Activated CD8-positive, alpha-beta T cell treated with anti-CD3 and anti-CD28 coated beads, Interleukin-2, amount 10 ng/mL, durations not matched to agents 7 days and 5 days (primary cell): Measurements from ENCODE around the gene DGKI. TPM values are rescaled to one million over a fixed set of nuclear protein-coding genes. Genes with fewer than 3 reads are reported as not detected.

Experiments used
- ATAC-seq: fragments of 150-1000 bp; cut with Tn5 transposase; one replicate; pipeline ENCODE4 v1.10.0; 2021; ENCODE audit warnings: moderate library complexity
- CTCF ChIA-PET: fragments of 350-600 bp; sonication (Branson Sonifier 250); formaldehyde crosslinking; loops from one replicate; lab custom pipeline; 2021; ENCODE audit warnings: antibody characterized with exemption; lab: Charles Lee
- POLR2A ChIA-PET: fragments of 350-600 bp; sonication (Branson Sonifier 250); formaldehyde crosslinking; loops from one replicate; lab custom pipeline; 2021; ENCODE audit warnings: antibody characterized with exemption; lab: Charles Lee
- DNase-seq: peaks from one replicate; pipeline ENCODE4 v3.0.0-alpha.2; 2020
- H3K27ac Mint-ChIP-seq: one replicate; pipeline ENCODE4 v1.8.0; 2021; ENCODE audit warnings: mild to moderate bottlenecking, mixed read lengths
- H3K27me3 Mint-ChIP-seq: one replicate; pipeline ENCODE4 v1.8.0; 2021; ENCODE audit warnings: low read depth, mixed read lengths
- H3K36me3 Mint-ChIP-seq: one replicate; pipeline ENCODE4 v1.8.0; 2021; ENCODE audit warnings: low read depth, mixed read lengths
- H3K4me1 Mint-ChIP-seq: one replicate; pipeline ENCODE4 v1.8.0; 2021; ENCODE audit warnings: low read depth, mixed read lengths
- H3K4me3 Mint-ChIP-seq: one replicate; pipeline ENCODE4 v1.8.0; 2021; ENCODE audit warnings: mild to moderate bottlenecking, mixed read lengths
- H3K9me3 Mint-ChIP-seq: one replicate; pipeline ENCODE4 v1.8.0; 2022; ENCODE audit warnings: mixed read lengths; ENCODE audit not compliant: insufficient read depth
- total RNA-seq, 2 experiments: library from RNA; stranded (reverse); gene quantifications; one replicate each; pipeline ENCODE4 v1.2.3, GENCODE V29; 2021

DGKI gene
- total RNA-seq, 2 experiments from 2014 or later: not detected

- no peak overlapping the region for H3K4me3 Mint-ChIP-seq
- CTCF ChIA-PET: no interaction called here
- no peak for ATAC-seq
Measured at GRCh38 chr7:137331378-137331777, 515.4 kb downstream of the DGKI start.

More at GRCh38 chr7:137331378-137331777, 515.4 kb downstream of the DGKI start:
- Mint-ChIP-seq H3K27me3 (no peaks in the 10 kb centered on the region), H3K9me3 (no peaks in the 10 kb centered on the region), H3K27ac (no peak overlapping the region), H3K4me1 (no peaks in the 10 kb centered on the region), H3K36me3 (no peaks in the 10 kb centered on the region)
- POLR2A ChIA-PET: no interaction called here
- no peak for DNase-seq

Other genes starting within 250 kb of the DGKI start
- 10 to 100 TPM; 24.7 to 25.9 TPM for gene CREB3L2, start 155.1 kb upstream of the DGKI start, total RNA-seq
- gene AKR1D1, start 229.5 kb upstream of the DGKI start, total RNA-seq: not detected